ENCODE data around the gene CEACAM18.

The CEACAM18 gene

GRCh38 chr19:51439021-51439465 is 39.3 kb upstream of the CEACAM18 start:
- no peak overlapping the region for H3K27ac ChIP-seq (ENCODE audit: extremely low read depth, low read depth, low read length)
- TF ChIP-seq ZNF501 (tag by site-specific recombination; IDR thresholded peaks at IDR 0.05) (no peak), ZNF704 (tag by site-specific recombination; IDR thresholded peaks at IDR 0.05) (no peak), ZNF214 (tag by site-specific recombination; IDR thresholded peaks at IDR 0.05; ENCODE audit: borderline replicate concordance) (no peak), ZNF350 (tag by site-specific recombination; IDR thresholded peaks at IDR 0.05) (no peak), ZNF366 (tag by site-specific recombination; conservative IDR thresholded peaks at IDR 0.05) (no peak), HOXD13 (CRISPR knock-in tag; IDR thresholded peaks at IDR 0.05; ENCODE audit: borderline replicate concordance) (no peak), ZNF639 (tag by site-specific recombination; IDR thresholded peaks at IDR 0.05) (no peak), ZNF624 (tag by site-specific recombination; IDR thresholded peaks at IDR 0.05) (no peak)
- no peaks in the 10 kb centered on the region for H3K36me3 ChIP-seq (ENCODE audit: control insufficient read depth in 2 of 2, insufficient read depth in 1 of 2, low read length in 2 of 2)
- POLR2A ChIA-PET: no interaction called here
- no peak overlapping the region for H3K4me3 ChIP-seq (ENCODE audit: low read depth, low read length)
- H3K9me3 ChIP-seq (ENCODE audit: control insufficient read depth, insufficient read depth, low read depth, low read length): no peaks in the 10 kb centered on the region
- H3K4me1 ChIP-seq (ENCODE audit: control insufficient read depth, insufficient read depth, low read length): no peaks in the 10 kb centered on the region
- CTCF ChIA-PET: interaction anchor here (0.6 to 1.4 kb wide), 10 partner anchors 8 to 312 kb away, joined by 3 to 8 read pairs (median 3); no protein-coding TSS in a partner anchor

DNA sequence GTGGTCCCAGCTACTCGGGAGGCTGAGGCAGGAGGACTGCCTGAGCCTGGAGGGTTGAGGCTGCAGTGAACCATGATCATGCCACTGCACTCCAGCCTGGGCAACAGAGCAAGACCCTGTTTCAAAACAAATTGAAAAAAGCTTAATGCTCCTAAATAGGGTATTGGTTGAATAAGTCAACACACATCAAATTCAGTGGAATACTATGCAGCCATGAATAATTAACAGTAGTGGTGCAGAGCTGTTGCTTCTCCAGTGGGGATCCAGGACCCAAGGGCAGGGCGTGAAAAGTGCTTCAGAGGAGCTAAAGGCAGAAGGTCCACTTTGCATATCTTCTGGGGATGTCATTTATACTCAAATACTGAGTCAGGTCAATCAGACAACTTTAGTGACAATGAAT is 38.3 kb upstream of the CEACAM18 start:
- no peaks in the 10 kb centered on the region for H3K36me3 ChIP-seq (ENCODE audit: control insufficient read depth in 2 of 2, insufficient read depth in 1 of 2, low read length in 2 of 2)
- TF ChIP-seq, protein P1, sequence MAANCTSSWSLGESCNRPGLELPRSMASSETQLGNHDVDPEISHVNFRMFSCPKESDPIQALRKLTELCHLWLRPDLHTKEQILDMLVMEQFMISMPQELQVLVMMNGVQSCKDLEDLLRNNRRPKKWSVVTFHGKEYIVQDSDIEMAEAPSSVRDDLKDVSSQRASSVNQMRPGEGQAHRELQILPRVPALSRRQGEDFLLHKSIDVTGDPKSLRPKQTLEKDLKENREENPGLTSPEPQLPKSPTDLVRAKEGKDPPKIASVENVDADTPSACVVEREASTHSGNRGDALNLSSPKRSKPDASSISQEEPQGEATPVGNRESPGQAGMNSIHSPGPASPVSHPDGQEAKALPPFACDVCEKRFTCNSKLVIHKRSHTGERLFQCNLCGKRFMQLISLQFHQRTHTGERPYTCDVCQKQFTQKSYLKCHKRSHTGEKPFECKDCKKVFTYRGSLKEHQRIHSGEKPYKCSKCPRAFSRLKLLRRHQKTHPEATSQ (tag by site-specific recombination; IDR thresholded peaks at IDR 0.05): no peak
- TF ChIP-seq ZNF146 (tag by site-specific recombination; IDR thresholded peaks at IDR 0.05): peak; percentile 30; the same call in 1 of the 2 replicates
- ChIA-PET CTCF (interaction anchor here (0.6 to 1.4 kb wide), 9 partner anchors 18 to 304 kb away, joined by 3 to 5 read pairs (median 3); no protein-coding TSS in a partner anchor), POLR2A (no interaction called here)
- H3K9me3 ChIP-seq (ENCODE audit: control insufficient read depth, insufficient read depth, low read depth, low read length): no peaks in the 10 kb centered on the region
- no peak overlapping the region for H3K4me3 ChIP-seq (ENCODE audit: low read depth, low read length)
- no peaks in the 10 kb centered on the region for H3K4me1 ChIP-seq (ENCODE audit: control insufficient read depth, insufficient read depth, low read length)
- no peak overlapping the region for H3K27ac ChIP-seq (ENCODE audit: extremely low read depth, low read depth, low read length)

DNA sequence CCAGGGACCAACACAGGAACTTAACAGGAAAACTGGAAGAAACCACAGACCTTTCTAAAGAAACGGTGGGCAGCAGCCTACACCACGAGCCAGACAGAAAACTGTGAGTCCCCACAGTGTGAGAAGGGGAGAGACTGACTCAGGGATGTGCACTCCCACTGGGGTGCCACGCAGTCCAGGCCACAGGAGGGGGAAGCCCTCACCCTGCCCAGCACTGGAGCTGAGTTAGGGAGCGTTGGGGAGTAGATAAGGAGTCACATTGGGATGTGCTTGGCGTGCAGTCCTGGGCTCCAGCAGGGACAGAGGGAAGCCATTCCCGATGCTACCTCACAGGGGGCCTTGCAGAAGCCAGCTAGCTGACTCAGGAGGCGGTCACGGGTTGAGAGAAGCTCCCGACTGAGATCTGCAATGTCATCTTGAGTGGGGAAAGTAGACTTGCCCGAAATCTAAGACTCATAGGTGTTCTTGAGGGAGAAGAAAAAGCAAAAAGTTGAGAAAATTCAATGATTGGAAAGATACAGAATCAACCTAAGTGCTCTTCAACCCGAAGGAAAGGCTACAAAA is 37.4 kb upstream of the CEACAM18 start:
- TF ChIP-seq ZBTB48 (tag by site-specific recombination; IDR thresholded peaks at IDR 0.05): 0 out of 2 replicates have a peak, but pooled peaks have one; percentile 30
- TF ChIP-seq ZFHX2 (tag by site-specific recombination; conservative IDR thresholded peaks at IDR 0.05): no peak
- TF ChIP-seq ZNF24 (tag by site-specific recombination; IDR thresholded peaks at IDR 0.05): no peak
- peak; percentile 95 for TF ChIP-seq ZIC2 (tag by site-specific recombination; IDR thresholded peaks at IDR 0.05)
- TF ChIP-seq ZNF513 (tag by site-specific recombination; IDR thresholded peaks at IDR 0.05): no peak
- no peak for TF ChIP-seq SP3 (tag by site-specific recombination; IDR thresholded peaks at IDR 0.05)
- no peaks in the 10 kb centered on the region for H3K4me1 ChIP-seq (ENCODE audit: control insufficient read depth, insufficient read depth, low read length)
- no peaks in the 10 kb centered on the region for H3K36me3 ChIP-seq (ENCODE audit: control insufficient read depth in 2 of 2, insufficient read depth in 1 of 2, low read length in 2 of 2)
- no peak overlapping the region for H3K27ac ChIP-seq (ENCODE audit: extremely low read depth, low read depth, low read length)
- H3K4me3 ChIP-seq (ENCODE audit: low read depth, low read length): no peak overlapping the region
- ChIA-PET POLR2A (no interaction called here), CTCF (interaction anchor here (0.7 to 1.4 kb wide), 3 partner anchors 101 to 201 kb away, joined by 3 to 4 read pairs (median 4); no protein-coding TSS in a partner anchor)
- H3K9me3 ChIP-seq (ENCODE audit: control insufficient read depth, insufficient read depth, low read depth, low read length): no peaks in the 10 kb centered on the region
